Measurements from ENCODE around the gene CYFIP1.

The CYFIP1 gene

GRCh38 chr15:22887157-22887951 is 92.8 kb downstream of the CYFIP1 start:
- DNase-seq = no peak

GRCh38 chr15:22885120-22885519 is 95.0 kb downstream of the CYFIP1 start:
- no peak for DNase-seq

GRCh38 chr15:22884344-22884743 is 95.8 kb downstream of the CYFIP1 start:
- peak; percentile 34 for DNase-seq

- DNase-seq = no peak
These were observed 97.0 kb downstream of the CYFIP1 start for GRCh38 chr15:22883196-22883595.

GRCh38 chr15:22881739-22882440 is 98.3 kb downstream of the CYFIP1 start:
- DNase-seq = no peak

GRCh38 chr15:22880981-22881738 is 99.0 kb downstream of the CYFIP1 start:
- no peak for DNase-seq

- DNase-seq = no peak
These were observed 99.8 kb downstream of the CYFIP1 start for GRCh38 chr15:22880068-22880980.

GRCh38 chr15:22878103-22878502 is 102.1 kb downstream of the CYFIP1 start:
- DNase-seq = no peak

GRCh38 chr15:22877607-22878006 is 102.6 kb downstream of the CYFIP1 start:
- DNase-seq = no peak

GRCh38 chr15:22877117-22877516 is 103.1 kb downstream of the CYFIP1 start:
- DNase-seq = no peak

GRCh38 chr15:22874966-22875365 is 105.2 kb downstream of the CYFIP1 start:
- DNase-seq = no peak

- no peak for DNase-seq
These were observed 105.9 kb downstream of the CYFIP1 start for GRCh38 chr15:22874256-22874655.

- DNase-seq = no peak
These were observed 106.3 kb downstream of the CYFIP1 start for GRCh38 chr15:22873841-22874240.

- DNase-seq = no peak
These were observed 107.0 kb downstream of the CYFIP1 start for GRCh38 chr15:22872936-22873701.

GRCh38 chr15:22871481-22872086 is 108.6 kb downstream of the CYFIP1 start:
- no peak for DNase-seq

GRCh38 chr15:22870865-22871264 is 109.3 kb downstream of the CYFIP1 start:
- no peak for DNase-seq

GRCh38 chr15:22869856-22870255 is 110.3 kb downstream of the CYFIP1 start:
- no peak for DNase-seq

- DNase-seq = no peak
These were observed 111.2 kb downstream of the CYFIP1 start for GRCh38 chr15:22868928-22869327.

GRCh38 chr15:22868495-22868894 is 111.7 kb downstream of the CYFIP1 start:
- no peak for DNase-seq

- DNase-seq = no peak
These were observed 112.3 kb downstream of the CYFIP1 start for GRCh38 chr15:22867886-22868285.

GRCh38 chr15:22866079-22866478 is 114.1 kb downstream of the CYFIP1 start:
- DNase-seq = no peak
